HG02852 (cell line): ENCODE results near the gene EYA2.

Source experiments
- ATAC-seq: cut with Tn5 transposase; IDR thresholded peaks from one replicate; pipeline ENCODE4 v1.9.1; 2021; ENCODE audit warnings: mild to moderate bottlenecking, moderate library complexity; ENCODE audit not compliant: unreplicated experiment

Gene EYA2

GRCh38 chr20:47032933-47033578 lies 138.4 kb downstream of the EYA2 start:
- no peak for ATAC-seq

GRCh38 chr20:47033665-47034064 lies 139.0 kb downstream of the EYA2 start:
- no peak for ATAC-seq

- ATAC-seq: no peak
Observed at GRCh38 chr20:47035026-47035590, 140.5 kb downstream of the EYA2 start.

GRCh38 chr20:47036091-47036870 lies 141.6 kb downstream of the EYA2 start:
- ATAC-seq: no peak

GRCh38 chr20:47038566-47039560 lies 144.2 kb downstream of the EYA2 start:
- no peak for ATAC-seq

- no peak for ATAC-seq
Observed at GRCh38 chr20:47040506-47041125, 146.0 kb downstream of the EYA2 start.

- no peak for ATAC-seq
Observed at GRCh38 chr20:47041396-47041899, 146.8 kb downstream of the EYA2 start.

GRCh38 chr20:47042464-47042863 lies 147.8 kb downstream of the EYA2 start:
- no peak for ATAC-seq

- ATAC-seq: no peak
Observed at GRCh38 chr20:47043086-47043485, 148.4 kb downstream of the EYA2 start.

- ATAC-seq: no peak
Observed at GRCh38 chr20:47044938-47045337, 150.3 kb downstream of the EYA2 start.

GRCh38 chr20:47048054-47048453 lies 153.4 kb downstream of the EYA2 start:
- ATAC-seq: no peak

GRCh38 chr20:47049771-47050170 lies 155.1 kb downstream of the EYA2 start:
- no peak for ATAC-seq

GRCh38 chr20:47050996-47051395 lies 156.4 kb downstream of the EYA2 start:
- ATAC-seq: no peak

GRCh38 chr20:47051936-47052526 lies 157.4 kb downstream of the EYA2 start:
- no peak for ATAC-seq

- ATAC-seq: no peak
Observed at GRCh38 chr20:47054506-47054905, 159.9 kb downstream of the EYA2 start.

GRCh38 chr20:47054945-47055344 lies 160.3 kb downstream of the EYA2 start:
- no peak for ATAC-seq

- ATAC-seq: no peak
Observed at GRCh38 chr20:47055699-47056369, 161.2 kb downstream of the EYA2 start.

- ATAC-seq: no peak
Observed at GRCh38 chr20:47057661-47058060, 163.0 kb downstream of the EYA2 start.

GRCh38 chr20:47058236-47058635 lies 163.6 kb downstream of the EYA2 start:
- no peak for ATAC-seq
